ENCODE results near the gene ZNF695.
"Not testable (repeated sequence)": the region's sequence is repeated elsewhere in the genome, so short reads cannot be mapped to it uniquely, and the experiment has no call there.

GRCh38 chr1:247032306-247032705, 24.4 kb upstream of the ZNF695 start:
- TF ChIP-seq EP300, POLR2AphosphoS5 (IDR thresholded peaks at IDR 0.05): not testable (repeated sequence)

Measured in stomach (tissue), 4 donors.